Astrocyte (in vitro differentiated cells and primary cell): Measurements from ENCODE around the gene PWP2. TPM values are rescaled to one million over a fixed set of nuclear protein-coding genes. Genes with fewer than 3 reads are reported as not detected.

Source experiments
- DNase-seq: peaks from one replicate; pipeline ENCODE4 v3.0.0-alpha.2; 2010; ENCODE audit warnings: low read depth
- FAIRE-seq: peaks from 2 replicates; lab custom pipeline; 2011; peaks lifted over from hg19 to GRCh38; lab: Jason Lieb, UNC
- H2AFZ ChIP-seq: 2 replicates; pipeline ENCODE4 v1.6.0; 2012; ENCODE audit warnings: low read depth, low read length, inconsistent platforms
- H3K27ac ChIP-seq: 2 replicates; pipeline ENCODE4 v1.5.1; 2011; ENCODE audit warnings: low read depth, low read length, inconsistent platforms
- H3K27me3 ChIP-seq: 2 replicates; pipeline ENCODE4 v1.6.0; 2011; ENCODE audit warnings: low read length, inconsistent platforms; ENCODE audit not compliant: insufficient read depth
- H3K36me3 ChIP-seq: 2 replicates; pipeline ENCODE4 v1.5.1; 2011; ENCODE audit warnings: low read length, inconsistent platforms; ENCODE audit not compliant: insufficient read depth
- H3K4me1 ChIP-seq: 2 replicates; pipeline ENCODE4 v1.5.1; 2011; ENCODE audit warnings: low read length, inconsistent platforms; ENCODE audit not compliant: insufficient read depth
- H3K4me2 ChIP-seq: 2 replicates; pipeline ENCODE4 v1.6.0; 2012; ENCODE audit warnings: low read length, inconsistent platforms
- H3K4me3 ChIP-seq: 2 replicates; pipeline ENCODE4 v1.5.1; 2011; ENCODE audit warnings: low read depth, mild to moderate bottlenecking, low read length, inconsistent platforms; ENCODE audit not compliant: insufficient read depth
- H3K79me2 ChIP-seq: 2 replicates; pipeline ENCODE4 v1.6.0; 2012; ENCODE audit warnings: mild to moderate bottlenecking, low read length, inconsistent platforms; ENCODE audit not compliant: insufficient read depth
- H3K9ac ChIP-seq: 2 replicates; pipeline ENCODE4 v1.6.0; 2012; ENCODE audit warnings: mild to moderate bottlenecking, low read length, inconsistent platforms
- H3K9me3 ChIP-seq: 2 replicates; pipeline ENCODE4 v1.5.1; 2012; ENCODE audit warnings: low read depth, mild to moderate bottlenecking, low read length, inconsistent platforms; ENCODE audit not compliant: insufficient read depth
- H4K20me1 ChIP-seq: 2 replicates; pipeline ENCODE4 v1.6.0; 2012; ENCODE audit warnings: low read length, inconsistent platforms; ENCODE audit not compliant: insufficient read depth
- H3K27ac Mint-ChIP-seq: one replicate; pipeline ENCODE4 v1.8.0; 2021; ENCODE audit warnings: mild to moderate bottlenecking, mixed read lengths; ENCODE audit not compliant: unreplicated experiment
- H3K27me3 Mint-ChIP-seq: one replicate; pipeline ENCODE4 v1.8.0; 2021; ENCODE audit warnings: low read depth, mixed read lengths; ENCODE audit not compliant: unreplicated experiment
- H3K36me3 Mint-ChIP-seq: one replicate; pipeline ENCODE4 v1.8.0; 2021; ENCODE audit warnings: low read depth, mixed read lengths; ENCODE audit not compliant: unreplicated experiment
- H3K4me1 Mint-ChIP-seq: one replicate; pipeline ENCODE4 v1.8.0; 2021; ENCODE audit warnings: low read depth, mixed read lengths; ENCODE audit not compliant: unreplicated experiment
- H3K4me3 Mint-ChIP-seq: one replicate; pipeline ENCODE4 v1.8.0; 2021; ENCODE audit warnings: mild to moderate bottlenecking, moderate library complexity, mixed read lengths; ENCODE audit not compliant: unreplicated experiment
- H3K9me3 Mint-ChIP-seq: one replicate; pipeline ENCODE4 v1.8.0; 2021; ENCODE audit warnings: mild to moderate bottlenecking, mixed read lengths; ENCODE audit not compliant: unreplicated experiment
- EZH2 ChIP-seq: IDR thresholded peaks from 2 replicates; pipeline ENCODE4 v1.6.1; 2012; ENCODE audit warnings: mild to moderate bottlenecking, low read length, inconsistent platforms; ENCODE audit not compliant: insufficient read depth
- total RNA-seq: library from RNA; stranded (reverse); gene quantifications from 2 replicates; pipeline ENCODE4 v1.2.1, GENCODE V29; 2021
- TF ChIP-seq, protein P1 (sequence below): IDR thresholded peaks from 2 replicates; pipeline ENCODE4 v1.5.1; 2011; ENCODE audit warnings: low read depth, mild to moderate bottlenecking, inconsistent platforms, low read length, moderate library complexity; ENCODE audit not compliant: insufficient read depth

The PWP2 gene
- total RNA-seq, 1 donor from 2014 or later: 17.1 TPM

DNA sequence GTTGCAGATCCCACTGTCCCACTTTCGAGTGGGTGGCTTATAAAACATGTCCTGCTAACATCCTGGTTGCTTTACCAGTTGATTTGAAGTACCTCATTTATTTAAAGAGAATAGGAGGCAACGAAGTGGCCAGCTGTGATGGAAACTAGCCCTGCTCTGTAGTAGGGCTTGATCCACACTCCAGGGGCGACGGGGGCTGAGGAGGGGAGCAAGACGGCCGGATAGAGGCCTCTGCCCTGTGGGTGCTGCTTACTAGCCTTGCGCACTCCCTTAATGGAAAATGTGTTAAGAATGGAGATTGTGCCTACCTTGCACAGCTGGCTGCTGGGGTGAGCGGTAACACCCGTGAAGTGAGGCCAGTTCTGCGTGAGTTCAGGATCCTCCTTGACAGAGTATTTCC lies 41.1 kb upstream of the PWP2 start:
- no peak overlapping the region for H3K9ac ChIP-seq
- peaks cover 32% of the 10 kb centered on the region for H3K36me3 Mint-ChIP-seq
- no peaks in the 10 kb centered on the region for H3K9me3 ChIP-seq
- peaks cover 77% of the 10 kb centered on the region for H4K20me1 ChIP-seq
- no peaks in the 10 kb centered on the region for H3K9me3 Mint-ChIP-seq
- no peak for TF ChIP-seq EZH2
- TF ChIP-seq, protein P1, sequence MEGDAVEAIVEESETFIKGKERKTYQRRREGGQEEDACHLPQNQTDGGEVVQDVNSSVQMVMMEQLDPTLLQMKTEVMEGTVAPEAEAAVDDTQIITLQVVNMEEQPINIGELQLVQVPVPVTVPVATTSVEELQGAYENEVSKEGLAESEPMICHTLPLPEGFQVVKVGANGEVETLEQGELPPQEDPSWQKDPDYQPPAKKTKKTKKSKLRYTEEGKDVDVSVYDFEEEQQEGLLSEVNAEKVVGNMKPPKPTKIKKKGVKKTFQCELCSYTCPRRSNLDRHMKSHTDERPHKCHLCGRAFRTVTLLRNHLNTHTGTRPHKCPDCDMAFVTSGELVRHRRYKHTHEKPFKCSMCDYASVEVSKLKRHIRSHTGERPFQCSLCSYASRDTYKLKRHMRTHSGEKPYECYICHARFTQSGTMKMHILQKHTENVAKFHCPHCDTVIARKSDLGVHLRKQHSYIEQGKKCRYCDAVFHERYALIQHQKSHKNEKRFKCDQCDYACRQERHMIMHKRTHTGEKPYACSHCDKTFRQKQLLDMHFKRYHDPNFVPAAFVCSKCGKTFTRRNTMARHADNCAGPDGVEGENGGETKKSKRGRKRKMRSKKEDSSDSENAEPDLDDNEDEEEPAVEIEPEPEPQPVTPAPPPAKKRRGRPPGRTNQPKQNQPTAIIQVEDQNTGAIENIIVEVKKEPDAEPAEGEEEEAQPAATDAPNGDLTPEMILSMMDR: no peak
- DNase-seq: no peak
- no peak overlapping the region for H3K4me2 ChIP-seq
- H3K4me3 Mint-ChIP-seq: no peak overlapping the region
- no peaks in the 10 kb centered on the region for H3K4me1 ChIP-seq
- no peak for FAIRE-seq
- H3K4me3 ChIP-seq: no peak overlapping the region
- no peaks in the 10 kb centered on the region for H3K27me3 ChIP-seq
- no peak overlapping the region for H2AFZ ChIP-seq
- H3K79me2 ChIP-seq: peaks cover 61% of the 10 kb centered on the region
- H3K36me3 ChIP-seq: peaks cover 17% of the 10 kb centered on the region
- H3K4me1 Mint-ChIP-seq: peaks cover 2% of the 10 kb centered on the region
- H3K27ac Mint-ChIP-seq: peak overlapping the region; percentile 77
- no peak overlapping the region for H3K27ac ChIP-seq
- no peaks in the 10 kb centered on the region for H3K27me3 Mint-ChIP-seq

- DNase-seq (no peak), FAIRE-seq (no peak)
- Histone ChIP-seq H3K79me2 (peaks cover 72% of the 10 kb centered on the region), H4K20me1 (peaks cover 85% of the 10 kb centered on the region), H3K27ac (no peak overlapping the region), H3K9ac (no peak overlapping the region), H3K36me3 (peaks cover 19% of the 10 kb centered on the region), H3K4me3 (no peak overlapping the region), H3K4me1 (no peaks in the 10 kb centered on the region), H3K9me3 (no peaks in the 10 kb centered on the region), H2AFZ (no peak overlapping the region), H3K4me2 (no peak overlapping the region), H3K27me3 (no peaks in the 10 kb centered on the region)
- H3K4me1 Mint-ChIP-seq: peaks cover 2% of the 10 kb centered on the region
- no peak overlapping the region for H3K4me3 Mint-ChIP-seq
- H3K9me3 Mint-ChIP-seq: no peaks in the 10 kb centered on the region
- TF ChIP-seq EZH2: no peak
- TF ChIP-seq, protein P1: no peak
- peaks cover 32% of the 10 kb centered on the region for H3K36me3 Mint-ChIP-seq
- H3K27ac Mint-ChIP-seq: no peak overlapping the region
- no peaks in the 10 kb centered on the region for H3K27me3 Mint-ChIP-seq
Measured at GRCh38 chr21:44067011-44067839, 40.0 kb upstream of the PWP2 start.

- TF ChIP-seq, protein P1: no peak
- TF ChIP-seq EZH2: no peak
- H3K4me2 ChIP-seq: no peak overlapping the region
- no peak overlapping the region for H3K27ac ChIP-seq
- H3K4me1 Mint-ChIP-seq: peaks cover 2% of the 10 kb centered on the region
- H3K27ac Mint-ChIP-seq: no peak overlapping the region
- peaks cover 21% of the 10 kb centered on the region for H3K36me3 Mint-ChIP-seq
- H3K36me3 ChIP-seq: peaks cover 12% of the 10 kb centered on the region
- H3K9ac ChIP-seq: no peak overlapping the region
- H3K9me3 Mint-ChIP-seq: no peaks in the 10 kb centered on the region
- peaks cover 68% of the 10 kb centered on the region for H3K79me2 ChIP-seq
- H3K27me3 ChIP-seq: no peaks in the 10 kb centered on the region
- H3K4me3 ChIP-seq: no peak overlapping the region
- H2AFZ ChIP-seq: no peak overlapping the region
- no peaks in the 10 kb centered on the region for H3K27me3 Mint-ChIP-seq
- H3K4me3 Mint-ChIP-seq: no peak overlapping the region
- H3K4me1 ChIP-seq: no peaks in the 10 kb centered on the region
- DNase-seq (no peak), FAIRE-seq (no peak)
- H3K9me3 ChIP-seq: no peaks in the 10 kb centered on the region
- peaks cover 86% of the 10 kb centered on the region for H4K20me1 ChIP-seq
Measured at GRCh38 chr21:44070391-44070790, 36.8 kb upstream of the PWP2 start.
